Stimulated activated CD8-positive, alpha-beta memory T cell treated with anti-CD3 and anti-CD28 coated beads, Interleukin-12 subunit alpha, Interleukin-12 subunit beta, amount 100 ng/mL, for 24 hours (primary cell): ENCODE measurements around the gene TMEM95.

Source experiments
- DNase-seq: peaks from one replicate; pipeline ENCODE4 v3.0.0-alpha.2; 2020; ENCODE audit errors: extremely low read depth

TMEM95 gene

GRCh38 chr17:7355053-7355452, at the start of gene TMEM95:
TSS of gene TMEM95 (plus strand) at chr17:7355156. CDS start at chr17:7355205, 49 bp downstream.
- DNase-seq, result no peak

GRCh38 chr17:7306911-7307685, 47.9 kb upstream of the TMEM95 start, which contains the start of gene EIF5A:
TSS of gene EIF5A (plus strand) at chr17:7307628. CDS start at chr17:7309636, 2,008 bp downstream.
- DNase-seq, result peak; percentile 100

GRCh38 chr17:7307686-7308624, 47.0 kb upstream of the TMEM95 start:
- DNase-seq, result no peak

GRCh38 chr17:7308625-7309433, 46.1 kb upstream of the TMEM95 start:
- peak; percentile 51 for DNase-seq

GRCh38 chr17:7309628-7310027, 45.3 kb upstream of the TMEM95 start:
- no peak for DNase-seq

GRCh38 chr17:7311110-7311705, 43.7 kb upstream of the TMEM95 start:
- DNase-seq, result no peak

- no peak for DNase-seq
These were observed 42.4 kb upstream of the TMEM95 start for GRCh38 chr17:7312432-7313087.

- DNase-seq, result no peak
These were observed 41.7 kb upstream of the TMEM95 start for GRCh38 chr17:7313088-7313889.

- no peak for DNase-seq
These were observed 40.9 kb upstream of the TMEM95 start for GRCh38 chr17:7313890-7314718.

- DNase-seq, result peak; percentile 84
These were observed 40.0 kb upstream of the TMEM95 start, which contains the start of gene GPS2 for GRCh38 chr17:7314719-7315569. TSS of gene GPS2 (minus strand) at chr17:7315360. CDS start at chr17:7315052, 308 bp downstream.

- no peak for DNase-seq
These were observed 39.3 kb upstream of the TMEM95 start for GRCh38 chr17:7315570-7316235.

- no peak for DNase-seq
These were observed 37.7 kb upstream of the TMEM95 start for GRCh38 chr17:7317161-7317803.

- DNase-seq, result no peak
These were observed 36.7 kb upstream of the TMEM95 start for GRCh38 chr17:7318121-7318860.

GRCh38 chr17:7321466-7321865, 33.5 kb upstream of the TMEM95 start:
- DNase-seq, result no peak

- DNase-seq, result no peak
These were observed 32.3 kb upstream of the TMEM95 start for GRCh38 chr17:7322520-7323194.
